Right ventricle myocardium superior (tissue), 1 donor: ENCODE data around the gene KLHDC4. TPM values are rescaled to one million over a fixed set of nuclear protein-coding genes. Genes with fewer than 3 reads are reported as not detected.
"Not testable (repeated sequence)": the region's sequence is repeated elsewhere in the genome, so short reads cannot be mapped to it uniquely, and the experiment has no call there.

Experiments
- ATAC-seq: fragments of 200-7000 bp; cut with Tn5 transposase; one replicate; pipeline ENCODE4 v1.9.1; 2020; ENCODE audit warnings: mild to moderate bottlenecking; ENCODE audit not compliant: poor library complexity
- DNase-seq: peaks from one replicate; pipeline ENCODE4 v3.0.0-alpha.2; 2020
- intact Hi-C: fragments of 100-400 bp; cut with DNase I; formaldehyde crosslinking; loops from one replicate; pipeline ENCODE4 v1.11.2; 2022
- long read RNA-seq: library from polyadenylated mRNA; unstranded; transcript quantifications from one replicate; pipeline ENCODE4 v2.0.0, GENCODE V29; 2021
- total RNA-seq: library from RNA; stranded (reverse); fragmentation: NEBNext Ultra II Directional; extraction: Animal tissue kit (Norgen Biotek cat#: 25700); gene quantifications from one replicate; pipeline ENCODE4 v1.2.1, GENCODE V29; 2021
- donor health status: DM: no; HTN: yes; CAD: no; lungs with severe emphysema.

Gene KLHDC4
- 8.7 TPM for total RNA-seq
- long read RNA-seq, transcript KLHDC4-201 (12 exons, 1,886 nt): major isoform, 7 of 13 reads
- long read RNA-seq, partial matches to known transcripts: 1 of 13 reads
- long read RNA-seq, other reads (novel, unspliced or antisense): 5 of 13 reads

- intact Hi-C loops: loop anchor here (5.0 kb wide), 1 partner anchor 179 kb away; no protein-coding TSS in a partner anchor
- peak; percentile 93 for DNase-seq
- peak; percentile 98 for ATAC-seq
Measured at GRCh38 chr16:87765776-87766484, at the start of gene KLHDC4. Gene KLHDC4, minus strand, starts transcription at chr16:87765986. Its CDS starts 96 bp downstream, at chr16:87765890.

DNA sequence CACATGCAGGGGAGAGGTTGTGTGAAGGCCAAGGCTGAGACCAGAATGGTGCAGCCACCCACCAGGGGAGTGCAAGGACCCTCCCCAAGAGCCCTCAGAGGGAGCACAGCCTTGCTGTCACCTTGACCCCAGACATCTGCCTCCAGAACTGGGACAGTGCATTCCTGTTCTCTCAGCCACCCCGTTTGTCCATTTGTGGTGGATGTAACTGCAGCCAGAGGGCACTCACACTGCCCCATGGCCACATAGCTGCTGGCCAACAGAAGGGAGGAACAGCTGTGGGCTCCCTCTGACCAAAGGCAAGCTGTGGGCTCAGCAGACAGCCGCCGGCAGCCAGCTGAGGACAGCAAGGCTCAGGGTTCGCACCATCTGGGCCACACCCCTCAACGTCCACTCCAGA, 49.8 kb upstream of the KLHDC4 start:
- no peak for ATAC-seq
- intact Hi-C loops: no loop called here
- no peak for DNase-seq

- no peak for DNase-seq
- no peak for ATAC-seq
- intact Hi-C loops: no loop called here
Measured at GRCh38 chr16:87812200-87812656, 46.4 kb upstream of the KLHDC4 start.

- intact Hi-C loops, DNase-seq, ATAC-seq: not testable (repeated sequence)
Measured at GRCh38 chr16:87811454-87811853, 45.7 kb upstream of the KLHDC4 start.

GRCh38 chr16:87809150-87809902, 43.5 kb upstream of the KLHDC4 start:
- no peak for DNase-seq
- no peak for ATAC-seq

GRCh38 chr16:87808108-87808507, 42.3 kb upstream of the KLHDC4 start:
- intact Hi-C loops: no loop called here
- DNase-seq (no peak), ATAC-seq (no peak)

More at GRCh38 chr16:87809150-87809902, 43.5 kb upstream of the KLHDC4 start:
- intact Hi-C loops: no loop called here

DNA sequence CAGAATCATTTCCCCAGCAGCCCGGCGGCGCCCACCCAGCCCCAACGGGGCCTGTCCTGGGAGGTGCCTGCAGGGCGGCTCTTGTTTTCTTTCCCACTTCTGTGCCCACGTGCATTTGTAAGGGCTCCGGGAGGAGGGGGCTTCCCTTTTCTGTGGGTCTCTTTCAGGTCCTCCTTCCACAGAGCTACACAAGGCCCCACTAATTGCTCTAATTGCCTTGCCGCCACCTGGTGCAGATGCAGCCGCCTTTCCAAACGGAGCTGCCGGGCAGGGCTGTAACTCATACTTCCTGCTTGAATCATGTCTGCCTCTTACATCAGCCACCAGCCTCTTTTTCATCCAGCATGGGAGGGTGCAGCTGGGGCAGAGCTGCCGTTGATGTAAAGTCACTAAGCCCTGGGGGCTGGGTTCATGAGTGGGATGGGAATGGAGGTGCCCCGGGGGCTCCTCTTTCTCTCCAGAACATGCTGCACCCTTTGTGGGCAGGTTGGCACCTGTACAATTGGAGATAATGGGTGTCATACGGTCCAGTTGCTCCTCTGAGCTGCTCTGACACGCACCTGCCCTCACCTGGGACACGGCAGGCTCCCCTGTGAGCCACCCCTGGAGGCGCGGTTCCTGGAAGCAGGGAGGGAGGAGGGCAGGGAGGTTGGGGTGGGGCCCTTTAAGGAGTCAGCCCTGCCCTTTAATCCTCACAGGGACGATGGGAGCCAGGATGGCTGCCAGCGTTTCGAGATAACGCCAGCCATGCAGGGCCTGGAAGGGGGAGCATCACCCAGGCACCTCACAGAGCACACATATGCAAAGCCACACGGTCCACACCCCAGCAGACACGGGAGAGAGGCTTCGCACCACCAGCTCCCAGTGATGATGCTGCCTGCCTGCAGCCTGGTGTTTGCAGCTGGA, 41.1 kb upstream of the KLHDC4 start:
- intact Hi-C loops: no loop called here
- peak; percentile 70 for DNase-seq
- ATAC-seq: peak; percentile 92

GRCh38 chr16:87806261-87806640, 40.5 kb upstream of the KLHDC4 start:
- DNase-seq (no peak), ATAC-seq (no peak)
- intact Hi-C loops: no loop called here

- intact Hi-C loops: no loop called here
- DNase-seq: no peak
- ATAC-seq: no peak
Measured at GRCh38 chr16:87803385-87803784, 37.6 kb upstream of the KLHDC4 start.

DNA sequence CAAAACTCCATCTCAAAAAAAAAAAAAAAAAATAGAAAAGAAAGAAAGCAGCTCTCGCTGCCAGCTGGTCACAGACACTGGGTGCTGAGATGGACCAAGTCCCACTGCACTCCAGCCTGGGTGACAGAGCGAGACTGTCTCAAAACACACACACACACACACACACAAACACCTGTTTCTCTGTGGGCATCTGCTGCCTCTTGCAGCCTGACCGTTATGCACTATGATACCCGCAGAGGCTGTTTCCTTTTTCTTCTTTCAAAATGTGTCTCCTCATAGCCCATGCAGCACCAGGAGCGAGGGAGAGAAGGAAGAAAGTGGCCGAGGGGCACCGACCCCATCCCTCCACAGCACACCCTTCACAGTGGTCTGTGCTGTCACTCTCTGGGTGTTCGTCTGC, 36.9 kb upstream of the KLHDC4 start:
- DNase-seq: no peak
- intact Hi-C loops: no loop called here
- ATAC-seq: no peak

DNA sequence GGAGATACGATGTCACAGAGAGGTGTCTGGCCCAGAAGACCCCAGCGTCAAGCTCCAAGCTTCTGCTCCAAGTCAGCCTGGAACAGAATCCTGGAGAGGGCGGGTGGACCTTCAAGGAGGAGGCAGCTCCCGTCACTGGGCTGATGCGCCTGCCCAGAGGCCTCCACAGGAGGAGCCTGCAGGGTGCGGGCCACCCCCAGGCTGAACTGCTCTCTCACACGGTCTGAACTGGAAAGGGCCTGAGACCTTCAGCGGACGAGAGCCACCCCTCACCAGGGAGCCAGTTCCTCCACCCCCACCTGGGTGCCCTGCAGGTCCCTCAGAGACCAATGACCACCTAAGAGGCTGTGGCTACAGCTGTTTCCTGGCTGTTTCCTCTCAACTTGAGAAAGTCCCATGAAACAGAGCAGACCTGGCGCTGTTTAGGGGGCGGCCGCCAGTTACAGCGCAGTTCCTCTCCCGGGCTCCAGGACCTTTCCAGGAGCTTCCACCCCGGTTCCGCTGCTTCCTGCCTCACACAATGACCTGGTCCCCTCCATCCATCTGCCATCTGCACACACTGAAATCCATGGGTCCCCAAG, 36.0 kb upstream of the KLHDC4 start:
- DNase-seq (no peak), ATAC-seq (no peak)
- intact Hi-C loops: no loop called here

- ATAC-seq (no peak), DNase-seq (no peak)
- intact Hi-C loops: no loop called here
Measured at GRCh38 chr16:87800497-87800896, 34.7 kb upstream of the KLHDC4 start.

GRCh38 chr16:87795336-87795735, 29.6 kb upstream of the KLHDC4 start:
- ATAC-seq: no peak

DNA sequence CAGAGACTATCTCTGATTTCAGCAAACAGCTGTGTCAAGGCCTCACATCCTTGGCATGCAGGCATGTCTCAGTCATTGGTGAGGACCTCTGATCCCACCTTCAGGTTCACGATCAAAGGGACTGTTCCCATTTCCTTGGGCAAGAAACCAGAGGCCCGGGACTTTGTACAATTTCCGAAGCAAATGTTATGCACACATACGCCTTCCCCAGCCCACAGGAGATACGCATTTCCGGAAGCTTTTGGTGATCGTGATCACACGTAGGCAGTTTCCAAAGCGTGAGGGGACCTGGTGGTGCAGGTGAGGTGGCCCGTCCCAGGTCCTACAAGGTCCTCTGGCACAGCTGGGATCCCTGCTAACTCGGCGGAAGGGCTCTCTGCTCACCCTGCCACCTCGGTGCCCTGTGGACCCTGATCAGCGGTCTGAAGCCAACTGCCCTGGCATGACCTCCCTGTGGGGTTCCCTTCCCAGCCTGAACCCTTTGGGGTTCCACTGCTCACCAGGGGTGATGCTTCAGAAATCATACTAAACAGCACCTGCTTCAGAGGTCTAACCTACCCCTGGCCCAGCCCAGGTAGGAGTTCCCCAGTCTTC, 28.8 kb upstream of the KLHDC4 start:
- no peak for ATAC-seq
- intact Hi-C loops: no loop called here
- DNase-seq: no peak

More at GRCh38 chr16:87795336-87795735, 29.6 kb upstream of the KLHDC4 start:
- no peak for DNase-seq
- intact Hi-C loops: no loop called here

DNA sequence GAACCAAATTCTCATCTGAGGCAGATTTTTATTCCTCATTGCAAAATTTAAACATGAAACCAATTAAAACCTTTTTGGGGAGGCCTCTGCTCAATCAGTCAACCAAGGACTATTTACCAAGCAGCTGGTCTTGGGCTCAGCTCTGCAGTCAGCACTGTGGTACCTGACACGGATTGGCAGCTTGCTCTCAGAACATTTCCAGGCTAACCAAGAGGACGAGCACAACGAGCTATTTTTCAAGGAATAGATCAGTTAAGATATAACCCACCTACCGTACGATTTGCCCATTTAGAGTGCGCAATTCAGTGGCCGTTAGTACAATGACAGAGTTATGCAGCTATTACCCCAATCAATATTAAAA, 26.4 kb upstream of the KLHDC4 start:
- intact Hi-C loops: no loop called here
- DNase-seq: no peak
- ATAC-seq: no peak

- ATAC-seq: no peak
- intact Hi-C loops: no loop called here
- no peak for DNase-seq
Measured at GRCh38 chr16:87791295-87792204, 25.8 kb upstream of the KLHDC4 start.
